Muscle layer of duodenum (tissue), 2 donors: ENCODE results near the gene TCF21.
"Not testable (repeated sequence)": the region's sequence is repeated elsewhere in the genome, so short reads cannot be mapped to it uniquely, and the experiment has no call there.

ENCODE experiments used
- H3K27ac ChIP-seq: one replicate; pipeline ENCODE4 v1.7.0; 2013; ENCODE audit warnings: mild to moderate bottlenecking, low read length
- H3K27me3 ChIP-seq: one replicate; pipeline ENCODE4 v1.7.0; 2013; ENCODE audit warnings: low read depth, mild to moderate bottlenecking, control low read depth, low read length
- H3K36me3 ChIP-seq, 2 donors: one replicate each; pipeline ENCODE4 v1.7.0; 2013; ENCODE audit warnings: low read length in 2 of 2, control low read depth in 1 of 2, mild to moderate bottlenecking in 1 of 2; ENCODE audit not compliant: insufficient read depth in 2 of 2, control insufficient read depth in 1 of 2
- H3K4me1 ChIP-seq, 2 donors: one replicate each; pipeline ENCODE4 v1.7.0; 2013; ENCODE audit warnings: low read length in 2 of 2, mild to moderate bottlenecking in 2 of 2, control low read depth in 1 of 2, moderate library complexity in 1 of 2; ENCODE audit not compliant: insufficient read depth in 2 of 2, control insufficient read depth in 1 of 2
- H3K4me3 ChIP-seq, 2 donors: one replicate each; pipeline ENCODE4 v1.7.0; 2013; ENCODE audit warnings: low read length in 2 of 2, low read depth in 1 of 2, mild to moderate bottlenecking in 1 of 2
- H3K9me3 ChIP-seq, 2 donors: one replicate each; pipeline ENCODE4 v1.7.0; 2013; ENCODE audit warnings: low read length in 2 of 2, control low read depth in 1 of 2, mild to moderate bottlenecking in 1 of 2; ENCODE audit not compliant: control insufficient read depth in 1 of 2
- donor health status: healthy.

TCF21 gene

GRCh38 chr6:133899556-133899955 lies 10.6 kb downstream of the TCF21 start:
- no peak overlapping the region for H3K4me3 ChIP-seq
- H3K27me3 ChIP-seq: peaks cover 15% of the 10 kb centered on the region
- peaks cover 4 to 14% of the 10 kb centered on the region in 2 donors for H3K4me1 ChIP-seq
- no peak overlapping the region for H3K27ac ChIP-seq
- no peaks in the 10 kb centered on the region for H3K36me3 ChIP-seq
- H3K9me3 ChIP-seq: no peaks in the 10 kb centered on the region

- no peaks in the 10 kb centered on the region for H3K4me1 ChIP-seq
- no peaks in the 10 kb centered on the region for H3K36me3 ChIP-seq
- no peaks in the 10 kb centered on the region for H3K9me3 ChIP-seq
- no peak overlapping the region for H3K27ac ChIP-seq
- H3K4me3 ChIP-seq: no peak overlapping the region
- H3K27me3 ChIP-seq: peaks cover 4% of the 10 kb centered on the region
Measured at GRCh38 chr6:133903855-133904254, 14.9 kb downstream of the TCF21 start.

GRCh38 chr6:133906050-133906449 lies 17.1 kb downstream of the TCF21 start:
- H3K9me3 ChIP-seq: no peaks in the 10 kb centered on the region
- H3K4me3 ChIP-seq: no peak overlapping the region
- H3K4me1 ChIP-seq: no peaks in the 10 kb centered on the region
- peaks cover 4% of the 10 kb centered on the region for H3K27me3 ChIP-seq
- no peaks in the 10 kb centered on the region for H3K36me3 ChIP-seq
- no peak overlapping the region for H3K27ac ChIP-seq

- Histone ChIP-seq H3K4me1 (no peaks in the 10 kb centered on the region), H3K27ac (no peak overlapping the region), H3K4me3 (no peak overlapping the region), H3K36me3 (no peaks in the 10 kb centered on the region), H3K27me3 (no peaks in the 10 kb centered on the region), H3K9me3 (peaks cover 0 to 5% of the 10 kb centered on the region in 2 donors)
Measured at GRCh38 chr6:133916650-133917151, 27.8 kb downstream of the TCF21 start.

GRCh38 chr6:133917781-133918180 lies 28.9 kb downstream of the TCF21 start:
- no peaks in the 10 kb centered on the region for H3K36me3 ChIP-seq
- H3K27ac ChIP-seq: no peak overlapping the region
- no peak overlapping the region for H3K4me3 ChIP-seq
- no peaks in the 10 kb centered on the region for H3K4me1 ChIP-seq
- peaks cover 0 to 5% of the 10 kb centered on the region in 2 donors for H3K9me3 ChIP-seq
- no peaks in the 10 kb centered on the region for H3K27me3 ChIP-seq

GRCh38 chr6:133918208-133918930 lies 29.5 kb downstream of the TCF21 start:
- no peaks in the 10 kb centered on the region for H3K4me1 ChIP-seq
- no peak overlapping the region for H3K4me3 ChIP-seq
- no peaks in the 10 kb centered on the region for H3K36me3 ChIP-seq
- no peaks in the 10 kb centered on the region for H3K27me3 ChIP-seq
- H3K9me3 ChIP-seq: peaks cover 0 to 4% of the 10 kb centered on the region in 2 donors
- no peak overlapping the region for H3K27ac ChIP-seq

- Histone ChIP-seq H3K4me1 (no peaks in the 10 kb centered on the region), H3K36me3 (no peaks in the 10 kb centered on the region), H3K9me3 (no peaks in the 10 kb centered on the region), H3K27me3 (no peaks in the 10 kb centered on the region), H3K27ac (no peak overlapping the region), H3K4me3 (no peak overlapping the region)
Measured at GRCh38 chr6:133919362-133919761, 30.4 kb downstream of the TCF21 start.

GRCh38 chr6:133921249-133921859 lies 32.4 kb downstream of the TCF21 start:
- H3K4me3 ChIP-seq: no peak overlapping the region
- H3K36me3 ChIP-seq: no peaks in the 10 kb centered on the region
- H3K4me1 ChIP-seq: no peaks in the 10 kb centered on the region
- H3K9me3 ChIP-seq: no peaks in the 10 kb centered on the region
- H3K27ac ChIP-seq: no peak overlapping the region
- no peaks in the 10 kb centered on the region for H3K27me3 ChIP-seq

GRCh38 chr6:133923938-133924593 lies 35.2 kb downstream of the TCF21 start:
- H3K4me3 ChIP-seq: no peak overlapping the region
- H3K27ac ChIP-seq: no peak overlapping the region
- H3K27me3 ChIP-seq: no peaks in the 10 kb centered on the region
- no peaks in the 10 kb centered on the region for H3K9me3 ChIP-seq
- H3K36me3 ChIP-seq: no peaks in the 10 kb centered on the region
- no peaks in the 10 kb centered on the region for H3K4me1 ChIP-seq

- H3K27ac ChIP-seq, H3K27me3 ChIP-seq, H3K36me3 ChIP-seq, H3K4me3 ChIP-seq, H3K9me3 ChIP-seq, H3K4me1 ChIP-seq: not testable (repeated sequence)
Measured at GRCh38 chr6:133931221-133931620, 42.3 kb downstream of the TCF21 start.

GRCh38 chr6:133936352-133936751 lies 47.4 kb downstream of the TCF21 start:
- not testable (repeated sequence) for H3K36me3 ChIP-seq, H3K27me3 ChIP-seq, H3K4me1 ChIP-seq, H3K27ac ChIP-seq, H3K4me3 ChIP-seq, H3K9me3 ChIP-seq
